AG04450 (cell line): ENCODE data around the gene NDRG4. TPM values are rescaled to one million over a fixed set of nuclear protein-coding genes. Genes with fewer than 3 reads are reported as not detected.

Experiments used
- CTCF ChIA-PET: fragments of 300-600, 350-600 bp; formaldehyde crosslinking; extraction: SDS; loops from one replicate; lab custom pipeline; 2022; ENCODE audit warnings: antibody characterized with exemption, inconsistent platforms; lab: Charles Lee
- POLR2A ChIA-PET: fragments of 350-600 bp; formaldehyde crosslinking; extraction: SDS; loops from one replicate; lab custom pipeline; 2021; ENCODE audit warnings: antibody characterized with exemption, inconsistent platforms; lab: Yijun Ruan, JAX
- DNase-seq: peaks from one replicate; pipeline ENCODE4 v3.0.0-alpha.2; 2011; ENCODE audit warnings: low read depth, low spot score
- H3K27ac ChIP-seq: one replicate; pipeline ENCODE4 v1.5.1; 2012; ENCODE audit warnings: low read depth, low read length, control low read depth
- H3K27me3 ChIP-seq: one replicate; pipeline ENCODE4 v1.6.0; 2012; ENCODE audit warnings: low read length; ENCODE audit not compliant: control insufficient read depth, insufficient read depth
- H3K4me3 ChIP-seq: 2 replicates; pipeline ENCODE4 v1.5.1; 2011; ENCODE audit warnings: mild to moderate bottlenecking, low read depth, low read length, control low read depth
- H3K9me3 ChIP-seq: 2 replicates; pipeline ENCODE4 v1.5.1; 2012; ENCODE audit warnings: low read length; ENCODE audit not compliant: control insufficient read depth, insufficient read depth
- polyA plus RNA-seq: library from polyadenylated mRNA; depleted of rRNA; stranded (reverse); fragments of >200 nt; gene quantifications from 2 replicates; pipeline ENCODE4 v1.2.3, GENCODE V29; 2011
- TF ChIP-seq, protein P1 (sequence below): IDR thresholded peaks from 2 replicates; pipeline ENCODE4 v1.5.1; 2011; ENCODE audit warnings: low read depth, low read length, control low read depth, inconsistent platforms

The NDRG4 gene
- polyA plus RNA-seq, 1 experiment, result 24.3 TPM

DNA sequence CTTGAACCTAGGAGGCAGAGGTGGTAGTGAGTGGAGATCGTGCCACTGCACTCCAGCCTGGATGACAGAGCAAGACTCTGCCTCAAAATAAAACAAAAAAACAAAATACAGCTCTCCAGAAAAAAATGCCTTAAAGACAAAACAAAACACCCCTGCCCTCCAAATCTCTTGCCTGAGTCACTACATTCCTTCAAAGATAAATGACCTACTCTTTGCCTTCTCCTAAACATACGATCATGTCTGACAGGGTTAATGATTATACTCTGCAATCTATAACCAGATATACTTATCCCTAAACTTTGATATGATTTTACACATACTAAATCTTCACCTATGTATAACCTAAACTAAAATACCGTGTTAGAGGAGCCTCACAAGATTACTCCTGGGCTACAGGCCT, 13.9 kb downstream of the NDRG4 start:
- no peak for DNase-seq
- TF ChIP-seq, protein P1, sequence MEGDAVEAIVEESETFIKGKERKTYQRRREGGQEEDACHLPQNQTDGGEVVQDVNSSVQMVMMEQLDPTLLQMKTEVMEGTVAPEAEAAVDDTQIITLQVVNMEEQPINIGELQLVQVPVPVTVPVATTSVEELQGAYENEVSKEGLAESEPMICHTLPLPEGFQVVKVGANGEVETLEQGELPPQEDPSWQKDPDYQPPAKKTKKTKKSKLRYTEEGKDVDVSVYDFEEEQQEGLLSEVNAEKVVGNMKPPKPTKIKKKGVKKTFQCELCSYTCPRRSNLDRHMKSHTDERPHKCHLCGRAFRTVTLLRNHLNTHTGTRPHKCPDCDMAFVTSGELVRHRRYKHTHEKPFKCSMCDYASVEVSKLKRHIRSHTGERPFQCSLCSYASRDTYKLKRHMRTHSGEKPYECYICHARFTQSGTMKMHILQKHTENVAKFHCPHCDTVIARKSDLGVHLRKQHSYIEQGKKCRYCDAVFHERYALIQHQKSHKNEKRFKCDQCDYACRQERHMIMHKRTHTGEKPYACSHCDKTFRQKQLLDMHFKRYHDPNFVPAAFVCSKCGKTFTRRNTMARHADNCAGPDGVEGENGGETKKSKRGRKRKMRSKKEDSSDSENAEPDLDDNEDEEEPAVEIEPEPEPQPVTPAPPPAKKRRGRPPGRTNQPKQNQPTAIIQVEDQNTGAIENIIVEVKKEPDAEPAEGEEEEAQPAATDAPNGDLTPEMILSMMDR, result no peak
- Histone ChIP-seq H3K27ac (no peak overlapping the region), H3K27me3 (no peaks in the 10 kb centered on the region), H3K4me3 (no peak overlapping the region), H3K9me3 (no peaks in the 10 kb centered on the region; the same call in 1 of the 2 replicates)
- POLR2A ChIA-PET, result interaction anchor here (0.7 kb wide), 1 partner anchor 138 kb away, joined by 3 read pairs; no protein-coding TSS in a partner anchor
- CTCF ChIA-PET, result interaction anchor here (0.7 to 3.6 kb wide), 8 partner anchors 26 to 242 kb away, joined by 3 to 17 read pairs (median 5); no protein-coding TSS in a partner anchor

DNA sequence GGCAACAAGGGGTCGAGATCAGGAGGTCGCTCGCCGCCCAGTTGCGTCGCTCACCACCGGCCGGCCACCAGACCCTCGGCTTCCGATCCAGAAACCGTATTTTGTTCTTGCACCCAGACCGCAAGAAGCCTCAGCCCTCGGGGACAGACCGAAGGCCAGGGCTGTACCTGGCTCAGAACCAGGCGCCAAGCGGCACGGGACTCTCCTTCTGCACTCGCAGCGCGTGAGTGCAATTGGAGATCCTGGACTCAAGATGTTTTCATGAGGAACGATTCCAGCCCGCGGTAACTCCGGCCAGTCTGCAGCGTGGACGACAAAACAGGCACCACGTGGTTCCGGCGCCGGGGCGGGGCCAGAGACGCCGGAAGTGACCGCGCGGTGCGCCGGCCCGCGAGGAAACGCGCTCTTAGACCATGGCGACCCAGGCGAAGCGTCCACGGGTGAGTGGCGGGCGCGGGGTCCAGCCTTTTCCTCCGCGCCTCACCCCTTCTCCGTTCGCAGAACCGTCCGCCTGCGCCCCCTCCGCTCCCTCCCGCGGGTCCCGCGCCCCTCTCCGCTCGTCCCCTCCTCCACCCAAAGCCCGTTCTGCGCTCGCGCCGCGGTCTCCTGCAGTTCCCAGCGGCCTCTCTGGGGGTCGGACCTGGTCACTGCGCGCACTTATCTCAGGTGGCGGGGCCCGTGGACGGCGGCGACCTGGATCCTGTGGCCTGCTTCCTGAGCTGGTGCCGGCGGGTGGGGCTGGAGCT, 15.4 kb downstream of the NDRG4 start, which contains the start of gene SETD6:
Gene SETD6 (plus strand): TSS at position 393 of the 746 bp plus-strand sequence. CDS start 21 bp downstream, at position 414.
- no peaks in the 10 kb centered on the region; the same call in 1 of the 2 replicates for H3K9me3 ChIP-seq
- ChIA-PET CTCF (interaction anchor here (0.6 to 3.6 kb wide), 5 partner anchors 28 to 241 kb away, joined by 3 to 17 read pairs (median 9); no protein-coding TSS in a partner anchor), POLR2A (interaction anchor here (1.2 kb wide), 1 partner anchor 15 kb away, joined by 3 read pairs; the partner anchor contains the start of gene NDRG4)
- peak; percentile 72 for DNase-seq
- peak within 1 kb of the TSS; percentile 76 for H3K4me3 ChIP-seq
- TF ChIP-seq, protein P1, result no peak
- no peaks in the 10 kb centered on the region for H3K27me3 ChIP-seq
- peak within 1 kb of the TSS; percentile 68 for H3K27ac ChIP-seq

DNA sequence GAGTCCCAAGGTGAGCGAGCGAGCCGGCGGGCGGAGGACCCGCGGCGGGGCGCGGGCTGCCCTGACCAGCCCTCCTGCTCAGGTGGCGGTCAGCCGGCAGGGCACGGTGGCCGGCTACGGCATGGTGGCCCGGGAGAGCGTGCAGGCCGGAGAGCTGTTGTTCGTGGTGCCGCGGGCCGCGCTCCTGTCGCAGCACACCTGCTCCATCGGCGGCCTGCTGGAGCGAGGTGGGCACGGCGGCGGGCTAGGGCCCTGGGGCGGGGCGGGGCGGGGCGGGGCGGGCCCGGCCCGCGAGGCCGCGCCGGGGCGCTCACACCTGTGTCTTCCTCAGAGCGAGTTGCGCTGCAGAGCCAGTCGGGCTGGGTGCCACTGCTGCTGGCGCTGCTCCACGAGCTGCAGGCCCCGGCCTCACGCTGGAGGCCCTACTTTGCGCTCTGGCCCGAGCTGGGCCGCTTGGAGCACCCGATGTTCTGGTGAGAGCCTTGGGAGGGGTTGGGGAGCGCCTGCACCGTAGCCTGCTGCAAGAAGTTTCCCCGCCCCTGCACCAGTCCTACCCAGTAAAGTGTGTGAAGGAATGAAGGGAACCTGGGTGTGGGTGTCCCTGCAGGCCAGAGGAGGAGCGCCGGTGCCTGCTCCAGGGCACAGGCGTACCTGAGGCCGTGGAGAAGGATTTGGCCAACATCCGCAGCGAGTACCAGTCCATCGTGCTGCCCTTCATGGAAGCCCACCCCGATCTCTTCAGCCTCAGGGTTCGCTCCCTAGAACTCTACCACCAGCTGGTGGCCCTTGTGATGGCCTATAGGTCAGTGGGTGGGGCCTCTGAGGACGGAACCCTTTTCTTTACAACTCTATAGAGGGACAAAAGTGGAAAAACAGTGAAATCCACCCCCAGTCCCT, 16.2 kb downstream of the NDRG4 start:
- H3K4me3 ChIP-seq, result peak overlapping the region; percentile 76
- ChIA-PET POLR2A (interaction anchor here (1.2 kb wide), 1 partner anchor 16 kb away, joined by 3 read pairs; the partner anchor contains the start of gene NDRG4), CTCF (no interaction called here)
- no peaks in the 10 kb centered on the region for H3K27me3 ChIP-seq
- H3K9me3 ChIP-seq, result no peaks in the 10 kb centered on the region; the same call in 1 of the 2 replicates
- DNase-seq, result no peak
- TF ChIP-seq, protein P1, result no peak
- no peak overlapping the region for H3K27ac ChIP-seq

DNA sequence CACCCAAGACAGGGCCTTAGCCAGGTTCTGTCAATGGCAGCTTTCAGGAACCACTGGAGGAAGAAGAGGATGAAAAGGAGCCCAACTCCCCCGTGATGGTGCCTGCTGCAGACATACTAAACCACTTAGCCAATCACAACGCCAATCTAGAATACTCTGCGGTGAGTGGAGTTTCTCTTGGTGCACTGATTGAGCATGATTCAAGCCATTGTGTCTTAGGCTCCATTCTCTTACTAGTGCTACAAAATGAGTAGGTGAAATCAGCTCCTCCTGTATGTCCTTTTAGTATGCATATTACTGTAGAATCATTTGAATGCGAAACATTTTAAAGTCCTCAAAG, 16.8 kb downstream of the NDRG4 start:
- H3K4me3 ChIP-seq, result no peak overlapping the region
- H3K27me3 ChIP-seq, result no peaks in the 10 kb centered on the region
- TF ChIP-seq, protein P1, result no peak
- no peaks in the 10 kb centered on the region; the same call in 1 of the 2 replicates for H3K9me3 ChIP-seq
- no peak for DNase-seq
- no peak overlapping the region for H3K27ac ChIP-seq
- ChIA-PET CTCF (no interaction called here), POLR2A (no interaction called here)
